GM12878 (cell line): ENCODE measurements around the gene MRTFA. TPM values are rescaled to one million over a fixed set of nuclear protein-coding genes. Genes with fewer than 3 reads are reported as not detected.

Experiments
- LARP7 ChIP-seq: fragments of 450-650 bp; IDR thresholded peaks from 2 replicates; pipeline ENCODE4 v1.6.1; 2017; ENCODE audit warnings: mild to moderate bottlenecking
- MEF2B ChIP-seq: fragments of 450-650 bp; IDR thresholded peaks from 2 replicates; pipeline ENCODE4 v1.6.1; 2018; ENCODE audit warnings: mild to moderate bottlenecking, moderate library complexity; ENCODE audit not compliant: partially characterized antibody, poor library complexity, severe bottlenecking
- YBX1 ChIP-seq: fragments of 450-650 bp; IDR thresholded peaks from 2 replicates; pipeline ENCODE4 v1.6.1; 2016; ENCODE audit warnings: antibody characterized with exemption
- ZNF687 ChIP-seq: fragments of 450-650 bp; IDR thresholded peaks from 2 replicates; pipeline ENCODE4 v1.6.1; 2017; ENCODE audit warnings: mild to moderate bottlenecking, moderate library complexity
- polyA plus RNA-seq, 11 experiments: library from polyadenylated mRNA; depleted of rRNA in 4 of 11; unstranded in 6 of 11; stranded (reverse) in 5 of 11; fragments of >200 nt; fragmentation: Nextera tagmentation in 4 of 11; fragmentation: Illumina TruSeq in 1 of 11; extraction: Ambion mirVana in 4 of 11; extraction: Trizol in 1 of 11; gene quantifications; 1 replicate in 1 of 11; 2 replicates in 10 of 11; pipeline versions ENCODE4 v1.2.1 to v1.2.3, GENCODE V29; 2011 to 2016; ENCODE audit warnings: inconsistent platforms in 2 of 11, missing spikeins in 2 of 11, low read depth in 1 of 11
- total RNA-seq, 4 experiments: library from RNA; depleted of rRNA in 3 of 4; stranded (reverse); fragments of >200 nt in 3 of 4; fragmentation: Illumina TruSeq in 1 of 4; extraction: Trizol in 1 of 4; gene quantifications; 2 replicates each; pipeline versions ENCODE4 v1.2.1 to v1.2.3, GENCODE V29; 2013 to 2021
- TF ChIP-seq, protein P1 (sequence below): fragments of 450-650 bp; IDR thresholded peaks from 2 replicates; pipeline ENCODE4 v1.6.1; 2017; ENCODE audit warnings: borderline replicate concordance
- TF ChIP-seq, protein P2 (sequence below): fragments of 450-650 bp; IDR thresholded peaks from 2 replicates; pipeline ENCODE4 v1.6.1; 2017; ENCODE audit warnings: low read depth, mild to moderate bottlenecking, moderate library complexity

Gene MRTFA
- total and polyA plus RNA-seq, 10 of the 15 experiments (the other 5 are each of a cell fraction or from before 2014, with no cell fraction given), result 2.0 to 63.9 (median 17.9) TPM

DNA sequence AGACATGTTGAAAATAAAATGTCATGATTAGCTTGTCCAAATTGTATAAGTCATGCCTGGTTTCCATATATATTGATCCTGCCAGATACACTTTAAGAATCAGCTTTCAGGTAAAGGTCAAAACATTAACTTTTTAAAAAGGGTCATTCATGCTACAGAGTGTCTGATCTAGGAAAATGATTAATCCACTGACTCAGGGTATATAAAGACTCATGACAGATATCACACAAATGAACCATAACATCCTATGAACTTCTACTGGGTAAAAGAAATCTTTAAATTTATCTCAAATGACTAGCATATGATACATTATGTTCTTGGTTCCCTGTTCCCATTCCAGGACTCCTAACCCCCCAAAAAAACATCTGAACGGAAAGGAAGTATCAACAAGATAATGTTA lies 11.7 kb downstream of the MRTFA start (continued):
- TF ChIP-seq, protein P1, sequence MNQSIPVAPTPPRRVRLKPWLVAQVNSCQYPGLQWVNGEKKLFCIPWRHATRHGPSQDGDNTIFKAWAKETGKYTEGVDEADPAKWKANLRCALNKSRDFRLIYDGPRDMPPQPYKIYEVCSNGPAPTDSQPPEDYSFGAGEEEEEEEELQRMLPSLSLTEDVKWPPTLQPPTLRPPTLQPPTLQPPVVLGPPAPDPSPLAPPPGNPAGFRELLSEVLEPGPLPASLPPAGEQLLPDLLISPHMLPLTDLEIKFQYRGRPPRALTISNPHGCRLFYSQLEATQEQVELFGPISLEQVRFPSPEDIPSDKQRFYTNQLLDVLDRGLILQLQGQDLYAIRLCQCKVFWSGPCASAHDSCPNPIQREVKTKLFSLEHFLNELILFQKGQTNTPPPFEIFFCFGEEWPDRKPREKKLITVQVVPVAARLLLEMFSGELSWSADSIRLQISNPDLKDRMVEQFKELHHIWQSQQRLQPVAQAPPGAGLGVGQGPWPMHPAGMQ, result no peak
- TF ChIP-seq, protein P2, sequence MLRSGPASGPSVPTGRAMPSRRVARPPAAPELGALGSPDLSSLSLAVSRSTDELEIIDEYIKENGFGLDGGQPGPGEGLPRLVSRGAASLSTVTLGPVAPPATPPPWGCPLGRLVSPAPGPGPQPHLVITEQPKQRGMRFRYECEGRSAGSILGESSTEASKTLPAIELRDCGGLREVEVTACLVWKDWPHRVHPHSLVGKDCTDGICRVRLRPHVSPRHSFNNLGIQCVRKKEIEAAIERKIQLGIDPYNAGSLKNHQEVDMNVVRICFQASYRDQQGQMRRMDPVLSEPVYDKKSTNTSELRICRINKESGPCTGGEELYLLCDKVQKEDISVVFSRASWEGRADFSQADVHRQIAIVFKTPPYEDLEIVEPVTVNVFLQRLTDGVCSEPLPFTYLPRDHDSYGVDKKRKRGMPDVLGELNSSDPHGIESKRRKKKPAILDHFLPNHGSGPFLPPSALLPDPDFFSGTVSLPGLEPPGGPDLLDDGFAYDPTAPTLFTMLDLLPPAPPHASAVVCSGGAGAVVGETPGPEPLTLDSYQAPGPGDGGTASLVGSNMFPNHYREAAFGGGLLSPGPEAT, result no peak
- TF ChIP-seq MEF2B (no peak), YBX1 (no peak), LARP7 (no peak), ZNF687 (no peak)
